Transverse colon (tissue), 4 donors: ENCODE measurements around the gene ZNF618. TPM values are rescaled to one million over a fixed set of nuclear protein-coding genes. Genes with fewer than 3 reads are reported as not detected.

Experiments used
- DNase-seq: peaks from one replicate; pipeline ENCODE4 v3.0.0-alpha.2; 2019
- H3K27ac ChIP-seq, 4 donors: fragments of 200-600 bp; sonication (generic); 2 replicates each; pipeline ENCODE4 v1.5.1; 2016 to 2018; ENCODE audit warnings: inconsistent platforms in 4 of 4
- H3K27me3 ChIP-seq: fragments of 200-600 bp; sonication (generic); 2 replicates; pipeline ENCODE4 v1.5.1; 2017; ENCODE audit warnings: inconsistent platforms
- H3K36me3 ChIP-seq, 4 donors: fragments of 200-600 bp; sonication (generic); 2 replicates each; pipeline ENCODE4 v1.5.1; 2017 to 2019; ENCODE audit warnings: inconsistent platforms in 4 of 4
- H3K4me1 ChIP-seq, 4 donors: fragments of 200-600 bp; sonication (generic); 2 replicates each; pipeline ENCODE4 v1.5.1; 2017 to 2020; ENCODE audit warnings: inconsistent platforms in 4 of 4
- H3K4me3 ChIP-seq, 4 donors: fragments of 200-600 bp; sonication (generic); 1 replicate in 1 of 4; 2 replicates in 3 of 4; pipeline versions ENCODE4 v1.5.1 to v1.6.1; 2017 to 2019; ENCODE audit warnings: inconsistent platforms in 4 of 4
- H3K9me3 ChIP-seq, 2 donors: fragments of 200-600 bp; sonication (generic); 2 replicates each; pipeline ENCODE4 v1.5.1; 2017 to 2019; ENCODE audit warnings: inconsistent platforms in 2 of 2
- CTCF ChIP-seq, 5 experiments: fragments of 200-600 bp in 3 of 5; fragments of 450-650 bp in 2 of 5; sonication (generic) in 3 of 5; IDR thresholded peaks; 1 replicate in 2 of 5; 2 replicates in 3 of 5; pipeline ENCODE4 v1.5.1; 2016 to 2017; ENCODE audit warnings: antibody characterized with exemption in 5 of 5, inconsistent platforms in 3 of 5, mild to moderate bottlenecking in 2 of 5, moderate library complexity in 1 of 5
- EP300 ChIP-seq: sonication (generic); formaldehyde crosslinking; IDR thresholded peaks from one replicate; pipeline ENCODE4 v1.6.1; 2017; ENCODE audit warnings: antibody characterized with exemption, low read depth
- POLR2A ChIP-seq: fragments of 450-650 bp; IDR thresholded peaks from one replicate; pipeline ENCODE4 v1.6.1; 2016; ENCODE audit warnings: antibody characterized with exemption, mild to moderate bottlenecking, moderate library complexity
- POLR2AphosphoS5 ChIP-seq, 3 donors: sonication (generic); formaldehyde crosslinking; IDR thresholded peaks; one replicate each; pipeline ENCODE4 v1.6.1; 2016; ENCODE audit warnings: antibody characterized with exemption in 3 of 3
- WGBS, 2 donors: methylation state at CpG; one replicate each; pipeline ENCODE4 v1.1.5; 2018; ENCODE audit warnings: low coverage in 1 of 2; 5-methylcytosine and 5-hydroxymethylcytosine counted together
- in situ Hi-C, 4 donors: fragments of 200-750 bp; cut with MboI; loops; one replicate each; pipeline versions ENCODE4 v1.15.0 to v1.15.1; 2017; ENCODE audit warnings: low sequenced_read_pairs in 3 of 4, low pct_ligation_motif_present in 1 of 4, low pct_unique_long_range_greater_than_20kb in 1 of 4
- intact Hi-C: fragments of 100-400 bp; cut with DNase I; formaldehyde crosslinking; loops from one replicate; pipeline ENCODE4 v1.15.1; 2023; ENCODE audit warnings: low total_unique reads
- total RNA-seq, 4 donors: library from RNA; depleted of rRNA; stranded (reverse); fragments of >200 nt; gene quantifications; one replicate each; pipeline ENCODE4 v1.1.0, GENCODE V29; 2016

Gene ZNF618
- total RNA-seq, 4 donors from 2014 or later = 2.2 to 8.6 (median 4.0) TPM

- H3K27ac ChIP-seq = no peak overlapping the region
- intact Hi-C loops (no loop called here), in situ Hi-C loops (loop anchor here in 1 of 4 donors (25.0 kb wide), 1 partner anchor 165 kb away; no protein-coding TSS in a partner anchor)
- 81% methylated on average over 7 to 10 of the region's 10 CpGs for WGBS, 2 donors
- H3K36me3 ChIP-seq = no peaks in the 10 kb centered on the region
- DNase-seq = no peak
- H3K4me1 ChIP-seq = peaks cover 0 to 9% (median 4%) of the 10 kb centered on the region in 4 donors
- H3K4me3 ChIP-seq = no peak overlapping the region
- H3K27me3 ChIP-seq = peaks cover 2% of the 10 kb centered on the region
- no peaks in the 10 kb centered on the region for H3K9me3 ChIP-seq
- no peak for TF ChIP-seq CTCF (IDR thresholded peaks at IDR 0.05)
- TF ChIP-seq EP300 = no peak
- no peak for TF ChIP-seq POLR2A
- no peak for TF ChIP-seq POLR2AphosphoS5 (IDR thresholded peaks at IDR 0.05)
Observed at GRCh38 chr9:113872485-113873143, 3.5 kb upstream of the ZNF618 start.

- H3K27me3 ChIP-seq = peaks cover 2% of the 10 kb centered on the region
- 91% methylated on average over 5 of the region's 5 CpGs; no CpG with 5 or more reads in 1 of the 2 donors for WGBS, 2 donors
- TF ChIP-seq CTCF (IDR thresholded peaks at IDR 0.05) (no peak), EP300 (no peak), POLR2A (no peak), POLR2AphosphoS5 (IDR thresholded peaks at IDR 0.05) (no peak)
- no peak overlapping the region for H3K4me3 ChIP-seq
- no peak overlapping the region for H3K27ac ChIP-seq
- intact Hi-C loops = no loop called here
- no peaks in the 10 kb centered on the region for H3K36me3 ChIP-seq
- H3K4me1 ChIP-seq = peaks cover 0 to 9% (median 4%) of the 10 kb centered on the region in 4 donors
- H3K9me3 ChIP-seq = no peaks in the 10 kb centered on the region
- no peak for DNase-seq
- in situ Hi-C loops = loop anchor here in 1 of 4 donors (25.0 kb wide), 1 partner anchor 164 kb away; no protein-coding TSS in a partner anchor
Observed at GRCh38 chr9:113873446-113873845, 2.7 kb upstream of the ZNF618 start.

- Histone ChIP-seq H3K9me3 (no peaks in the 10 kb centered on the region), H3K27me3 (peaks cover 2% of the 10 kb centered on the region), H3K4me1 (peaks cover 0 to 9% (median 4%) of the 10 kb centered on the region in 4 donors), H3K4me3 (no peak overlapping the region), H3K27ac (no peak overlapping the region), H3K36me3 (no peaks in the 10 kb centered on the region)
- TF ChIP-seq EP300 = no peak
- TF ChIP-seq POLR2A = no peak
- no peak for TF ChIP-seq POLR2AphosphoS5 (IDR thresholded peaks at IDR 0.05)
- no peak for TF ChIP-seq CTCF (IDR thresholded peaks at IDR 0.05)
- no peak for DNase-seq
- WGBS, 2 donors = 92% methylated on average over 3 of the region's 3 CpGs; no CpG with 5 or more reads in 1 of the 2 donors
- in situ Hi-C loops (loop anchor here in 1 of 4 donors (25.0 kb wide), 1 partner anchor 163 kb away; no protein-coding TSS in a partner anchor), intact Hi-C loops (no loop called here)
Observed at GRCh38 chr9:113873926-113874325, 2.2 kb upstream of the ZNF618 start.

- intact Hi-C loops (no loop called here), in situ Hi-C loops (no loop called here)
- Histone ChIP-seq H3K36me3 (no peaks in the 10 kb centered on the region), H3K9me3 (no peaks in the 10 kb centered on the region), H3K4me3 (peak overlapping the region; percentile 23 to 52 (median 37)), H3K4me1 (peaks cover 0 to 14% (median 4%) of the 10 kb centered on the region in 4 donors), H3K27me3 (peaks cover 2% of the 10 kb centered on the region), H3K27ac (peak overlapping the region in 1 of 4 donors; percentile 31)
- WGBS, 2 donors = 0 to 7% methylated on average over 8 to 33 of the region's 55 CpGs
- TF ChIP-seq CTCF (IDR thresholded peaks at IDR 0.05) (no peak), EP300 (no peak), POLR2AphosphoS5 (IDR thresholded peaks at IDR 0.05) (no peak), POLR2A (no peak)
- DNase-seq = no peak
Observed at GRCh38 chr9:113875459-113876150, 504 bp upstream of the ZNF618 start.
